ENCODE measurements around the gene EPS8L3.

The EPS8L3 gene

GRCh38 chr1:109786112-109786480 is 22.4 kb upstream of the EPS8L3 start:
- no peak overlapping the region for H2AFZ ChIP-seq (ENCODE audit: low read length)

GRCh38 chr1:109785446-109786111 is 21.9 kb upstream of the EPS8L3 start:
- Histone ChIP-seq H3K27me3 (replicated peaks; ENCODE audit: insufficient read depth, low read length) (no peaks in the 10 kb centered on the region), H4K20me1 (ENCODE audit: insufficient read depth, low read length) (no peaks in the 10 kb centered on the region), H3K36me3 (replicated peaks; ENCODE audit: insufficient read depth, low read length) (no peaks in the 10 kb centered on the region), H3K27ac (ENCODE audit: low read length) (no peak overlapping the region), H3K4me1 (ENCODE audit: low read length) (no peaks in the 10 kb centered on the region), H3K9ac (ENCODE audit: low read length) (no peak overlapping the region), H3K79me2 (ENCODE audit: low read length) (no peaks in the 10 kb centered on the region), H3K4me2 (ENCODE audit: low read depth, low read length) (no peak overlapping the region), H3K9me3 (replicated peaks; ENCODE audit: insufficient read depth, low read length) (no peaks in the 10 kb centered on the region), H3K4me3 (ENCODE audit: low read length) (no peak overlapping the region), H3F3A (ENCODE audit: insufficient read depth, low read length) (no peaks in the 10 kb centered on the region), H2AFZ (ENCODE audit: low read length) (no peak overlapping the region), H3K9me2 (replicated peaks; ENCODE audit: insufficient read depth, low read length) (no peaks in the 10 kb centered on the region)
- TF ChIP-seq EZH2 (optimal IDR thresholded peaks at IDR 0.05; ENCODE audit: low read depth, low read length), result no peak
- TF ChIP-seq EZH2phosphoT487 (IDR thresholded peaks at IDR 0.05; ENCODE audit: low read length), result no peak
- no peak for TF ChIP-seq CTCF (IDR thresholded peaks at IDR 0.05; ENCODE audit: low read length)
- no peak for DNase-seq

More at GRCh38 chr1:109786112-109786480, 22.4 kb upstream of the EPS8L3 start:
- Histone ChIP-seq H3K9me2 (replicated peaks; ENCODE audit: insufficient read depth, low read length) (no peaks in the 10 kb centered on the region), H3K9ac (ENCODE audit: low read length) (no peak overlapping the region), H3K4me1 (ENCODE audit: low read length) (no peaks in the 10 kb centered on the region), H3K79me2 (ENCODE audit: low read length) (no peaks in the 10 kb centered on the region), H3K36me3 (replicated peaks; ENCODE audit: insufficient read depth, low read length) (no peaks in the 10 kb centered on the region), H3K27ac (ENCODE audit: low read length) (no peak overlapping the region), H3K4me3 (ENCODE audit: low read length) (no peak overlapping the region), H3F3A (ENCODE audit: insufficient read depth, low read length) (no peaks in the 10 kb centered on the region), H4K20me1 (ENCODE audit: insufficient read depth, low read length) (no peaks in the 10 kb centered on the region), H3K27me3 (replicated peaks; ENCODE audit: insufficient read depth, low read length) (no peaks in the 10 kb centered on the region), H3K9me3 (replicated peaks; ENCODE audit: insufficient read depth, low read length) (no peaks in the 10 kb centered on the region), H3K4me2 (ENCODE audit: low read depth, low read length) (no peak overlapping the region)
- TF ChIP-seq CTCF (IDR thresholded peaks at IDR 0.05; ENCODE audit: low read length) (no peak), EZH2 (optimal IDR thresholded peaks at IDR 0.05; ENCODE audit: low read depth, low read length) (no peak), EZH2phosphoT487 (IDR thresholded peaks at IDR 0.05; ENCODE audit: low read length) (no peak)
- no peak for DNase-seq

GRCh38 chr1:109784551-109785252 is 21.0 kb upstream of the EPS8L3 start:
- no peaks in the 10 kb centered on the region for H4K20me1 ChIP-seq (ENCODE audit: insufficient read depth, low read length)
- H3K79me2 ChIP-seq (ENCODE audit: low read length), result no peaks in the 10 kb centered on the region
- no peaks in the 10 kb centered on the region for H3K4me1 ChIP-seq (ENCODE audit: low read length)
- no peak overlapping the region for H3K27ac ChIP-seq (ENCODE audit: low read length)
- no peak overlapping the region for H3K9ac ChIP-seq (ENCODE audit: low read length)
- TF ChIP-seq EZH2 (optimal IDR thresholded peaks at IDR 0.05; ENCODE audit: low read depth, low read length) (no peak), EZH2phosphoT487 (IDR thresholded peaks at IDR 0.05; ENCODE audit: low read length) (no peak), CTCF (IDR thresholded peaks at IDR 0.05; ENCODE audit: low read length) (no peak)
- no peaks in the 10 kb centered on the region for H3F3A ChIP-seq (ENCODE audit: insufficient read depth, low read length)
- H3K9me3 ChIP-seq (replicated peaks; ENCODE audit: insufficient read depth, low read length), result no peaks in the 10 kb centered on the region
- no peak overlapping the region for H2AFZ ChIP-seq (ENCODE audit: low read length)
- DNase-seq, result no peak
- H3K4me2 ChIP-seq (ENCODE audit: low read depth, low read length), result no peak overlapping the region
- H3K4me3 ChIP-seq (ENCODE audit: low read length), result no peak overlapping the region
- H3K27me3 ChIP-seq (replicated peaks; ENCODE audit: insufficient read depth, low read length), result no peaks in the 10 kb centered on the region
- H3K9me2 ChIP-seq (replicated peaks; ENCODE audit: insufficient read depth, low read length), result no peaks in the 10 kb centered on the region
- H3K36me3 ChIP-seq (replicated peaks; ENCODE audit: insufficient read depth, low read length), result no peaks in the 10 kb centered on the region

Data from MM.1S (cell line).